ENCODE results near the gene MRM1. TPM values are rescaled to one million over a fixed set of nuclear protein-coding genes. Genes with fewer than 3 reads are reported as not detected.
"Not testable (repeated sequence)": the region's sequence is repeated elsewhere in the genome, so short reads cannot be mapped to it uniquely, and the experiment has no call there.

Gene MRM1
- total RNA-seq, 1 donor from 2014 or later: 7.8 TPM

GRCh38 chr17:36600465-36600864 is 918 bp upstream of the MRM1 start:
- DNase-seq (ENCODE audit: extremely low read depth, low read depth, low spot score): no peak

- no peak for DNase-seq (ENCODE audit: extremely low read depth, low read depth, low spot score)
These were observed 464 bp upstream of the MRM1 start for GRCh38 chr17:36600936-36601302.

DNA sequence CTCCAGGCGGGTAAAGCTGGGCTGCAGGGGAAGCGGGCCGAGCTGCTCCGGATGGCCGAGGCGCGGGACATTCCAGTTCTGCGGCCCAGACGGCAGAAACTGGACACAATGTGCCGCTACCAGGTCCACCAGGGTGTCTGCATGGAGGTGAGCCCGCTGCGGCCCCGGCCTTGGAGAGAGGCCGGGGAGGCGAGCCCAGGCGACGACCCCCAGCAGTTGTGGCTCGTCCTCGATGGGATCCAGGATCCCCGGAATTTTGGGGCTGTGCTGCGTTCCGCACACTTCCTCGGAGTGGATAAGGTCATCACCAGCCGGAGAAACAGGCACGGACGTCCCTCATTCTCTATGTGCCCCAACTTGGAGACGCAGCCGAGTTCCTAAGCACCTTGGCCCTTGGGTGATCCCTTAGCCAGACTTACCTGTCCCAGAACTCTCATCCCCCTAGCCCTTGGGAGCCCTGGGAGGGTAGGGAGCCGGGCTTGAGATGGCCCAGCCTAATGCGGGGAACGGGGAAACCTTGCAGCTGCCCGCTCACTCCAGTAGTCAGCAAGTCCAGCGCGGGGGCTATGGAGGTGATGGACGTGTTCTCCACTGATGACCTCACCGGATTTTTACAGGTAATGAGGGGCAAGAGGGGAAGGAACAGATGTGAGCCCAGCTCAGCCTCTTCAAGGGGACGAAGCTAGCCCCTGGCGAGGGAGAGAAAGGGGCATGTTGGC is 806 bp downstream of the MRM1 start:
- DNase-seq (ENCODE audit: extremely low read depth, low read depth, low spot score): no peak

- DNase-seq (ENCODE audit: extremely low read depth, low read depth, low spot score): no peak
These were observed 1.6 kb downstream of the MRM1 start for GRCh38 chr17:36602924-36603384.

DNA sequence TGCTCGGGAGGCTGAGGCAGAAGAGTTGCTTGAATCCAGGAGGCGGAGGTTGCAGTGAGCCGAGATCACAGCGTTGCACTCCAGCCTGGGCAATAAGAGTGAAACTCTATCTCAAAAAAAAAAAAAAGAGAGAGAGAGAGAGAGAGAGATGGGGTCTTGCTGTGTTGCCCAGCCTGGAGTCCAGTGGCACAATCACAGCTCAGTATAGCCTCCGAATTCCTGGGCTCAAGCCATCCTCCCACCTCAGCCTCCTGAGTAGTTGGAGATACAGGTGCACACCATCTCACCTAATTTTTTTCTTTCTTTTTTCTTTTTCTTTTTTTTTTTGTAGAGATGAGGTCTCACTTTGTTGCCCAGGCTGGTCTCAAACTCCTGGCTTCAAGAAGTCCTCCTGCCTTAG is 3.6 kb downstream of the MRM1 start:
- not testable (repeated sequence) for DNase-seq (ENCODE audit: extremely low read depth, low read depth, low spot score)

DNA sequence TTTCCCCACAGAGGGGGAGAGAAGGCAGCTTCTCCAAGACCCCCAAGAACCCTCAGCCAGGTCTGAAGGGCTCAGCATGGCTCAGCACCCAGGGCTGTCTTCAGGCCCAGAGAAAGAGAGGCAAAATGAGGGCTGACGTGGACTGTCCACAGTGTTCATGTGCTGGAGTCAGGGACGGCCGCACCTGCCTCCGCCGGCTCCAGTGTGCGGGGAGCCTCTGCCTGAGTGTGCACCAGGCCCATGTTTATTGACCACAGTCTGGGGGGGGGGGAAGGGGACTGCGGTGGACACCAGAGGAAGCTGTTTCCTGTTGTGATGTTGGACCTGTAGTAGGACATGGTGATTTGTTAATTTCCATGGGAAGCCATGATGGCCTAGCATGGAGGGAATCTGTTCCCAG is 6.9 kb downstream of the MRM1 start:
- DNase-seq (ENCODE audit: extremely low read depth, low read depth, low spot score): no peak

DNA sequence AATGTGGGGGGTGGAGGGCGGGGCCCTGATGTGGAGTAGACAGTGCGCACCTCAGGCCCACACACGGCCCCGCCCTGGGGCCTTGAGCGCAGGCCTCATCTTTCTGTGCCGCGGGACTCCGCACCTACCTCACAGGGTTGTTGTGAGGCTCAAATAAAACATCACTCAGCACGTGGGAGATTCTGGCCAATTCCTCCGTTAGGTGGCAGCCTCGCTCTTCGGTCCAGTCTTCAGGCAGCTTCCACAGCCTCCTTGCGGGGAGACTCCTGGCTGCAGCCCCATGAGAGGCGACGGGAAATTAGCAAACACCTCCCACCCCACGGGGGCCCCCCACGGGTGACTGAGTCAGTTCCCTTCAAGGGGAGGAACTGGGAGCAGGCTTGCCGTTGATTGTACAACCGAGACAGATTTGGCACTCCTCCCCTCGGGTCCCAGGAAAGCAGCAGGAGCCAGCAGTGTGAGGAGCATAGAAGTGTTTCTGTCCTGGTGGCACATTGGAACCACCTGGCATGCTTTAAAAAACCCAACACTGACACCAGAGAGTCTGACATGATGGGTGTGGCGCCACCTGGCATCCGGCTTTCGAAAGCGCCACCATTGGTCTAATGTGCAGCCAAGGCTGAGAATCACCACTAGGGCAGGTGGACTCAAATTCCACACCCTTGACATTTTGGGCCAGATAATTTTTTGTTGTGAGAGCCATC is 7.6 kb downstream of the MRM1 start:
- DNase-seq (ENCODE audit: extremely low read depth, low read depth, low spot score): no peak

DNA sequence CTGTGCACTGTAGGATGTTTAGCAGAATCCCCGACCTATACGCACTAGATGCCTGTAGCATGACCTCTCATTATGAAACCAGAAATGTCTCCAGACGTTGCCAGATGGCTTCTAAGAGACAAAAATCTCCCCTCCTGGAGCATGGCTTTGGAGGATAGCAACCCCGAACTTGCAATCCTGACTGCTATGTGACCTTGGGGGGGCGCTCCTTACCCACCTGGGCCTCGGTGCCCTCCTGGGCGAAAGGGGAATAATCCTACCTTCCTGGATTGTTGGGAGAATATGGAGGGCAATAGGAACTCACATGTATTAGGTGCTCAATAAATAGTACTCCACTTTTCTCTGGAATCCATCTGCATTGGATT is 8.1 kb downstream of the MRM1 start:
- no peak for DNase-seq (ENCODE audit: extremely low read depth, low read depth, low spot score)

- DNase-seq (ENCODE audit: extremely low read depth, low read depth, low spot score): no peak
These were observed 9.1 kb downstream of the MRM1 start for GRCh38 chr17:36610474-36610873.

DNA sequence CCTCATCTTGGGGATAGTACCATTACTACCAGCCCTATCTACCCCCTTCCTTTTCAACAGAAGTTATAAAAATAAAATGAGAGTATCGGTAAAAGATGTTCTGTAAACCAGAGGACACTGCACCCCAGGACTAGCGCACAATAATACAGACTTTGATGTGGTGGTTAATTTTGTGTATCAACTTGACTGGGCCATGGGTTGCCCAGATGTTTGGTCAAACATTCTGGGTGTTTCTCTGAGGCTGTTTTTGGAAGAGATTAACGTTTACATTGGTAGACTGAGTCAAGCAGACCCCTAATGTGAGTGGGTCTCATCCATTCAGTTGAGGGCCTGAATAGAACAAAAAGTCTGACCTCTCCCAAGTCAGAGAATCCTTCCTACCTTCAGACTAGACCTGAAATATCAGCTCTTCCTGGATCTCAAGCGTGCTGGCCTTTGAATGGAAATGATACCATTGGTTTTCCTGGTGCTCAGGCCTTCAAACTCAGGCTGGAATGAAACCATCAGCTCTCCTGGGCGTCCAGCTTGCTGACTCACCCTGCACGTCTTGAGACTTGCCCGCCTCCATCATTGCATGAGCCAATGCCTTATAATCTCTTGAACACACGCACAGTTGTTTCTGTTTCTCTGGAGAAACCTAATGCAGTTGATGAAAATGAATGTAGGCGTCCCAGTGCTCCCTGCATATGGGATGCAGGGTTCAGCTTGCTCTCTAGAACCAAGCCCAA is 10.1 kb downstream of the MRM1 start:
- no peak for DNase-seq (ENCODE audit: extremely low read depth, low read depth, low spot score)

- DNase-seq (ENCODE audit: extremely low read depth, low read depth, low spot score): no peak
These were observed 10.9 kb downstream of the MRM1 start for GRCh38 chr17:36612323-36612722.

GRCh38 chr17:36613155-36613554 is 11.8 kb downstream of the MRM1 start:
- no peak for DNase-seq (ENCODE audit: extremely low read depth, low read depth, low spot score)

DNA sequence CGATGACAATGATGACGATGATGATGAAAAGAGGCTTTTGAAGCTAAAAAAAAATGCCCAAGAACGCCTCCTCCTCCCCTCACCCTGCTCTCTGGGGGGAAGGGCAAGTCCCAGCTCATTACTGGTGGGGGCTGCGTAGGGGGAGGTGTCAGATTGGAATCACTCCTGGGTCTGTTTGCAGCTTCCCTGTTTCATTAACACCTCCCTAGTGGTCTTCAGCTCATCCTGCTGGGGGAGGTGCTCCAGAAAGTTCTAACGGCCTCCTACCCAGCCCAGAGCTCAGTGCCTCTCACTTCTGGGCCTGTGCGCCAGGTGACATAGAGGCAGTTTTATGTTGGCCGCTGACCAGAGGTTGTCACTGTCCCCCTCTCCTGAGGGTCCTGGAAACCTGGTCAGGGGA is 12.7 kb downstream of the MRM1 start:
- DNase-seq (ENCODE audit: extremely low read depth, low read depth, low spot score): no peak

DNA sequence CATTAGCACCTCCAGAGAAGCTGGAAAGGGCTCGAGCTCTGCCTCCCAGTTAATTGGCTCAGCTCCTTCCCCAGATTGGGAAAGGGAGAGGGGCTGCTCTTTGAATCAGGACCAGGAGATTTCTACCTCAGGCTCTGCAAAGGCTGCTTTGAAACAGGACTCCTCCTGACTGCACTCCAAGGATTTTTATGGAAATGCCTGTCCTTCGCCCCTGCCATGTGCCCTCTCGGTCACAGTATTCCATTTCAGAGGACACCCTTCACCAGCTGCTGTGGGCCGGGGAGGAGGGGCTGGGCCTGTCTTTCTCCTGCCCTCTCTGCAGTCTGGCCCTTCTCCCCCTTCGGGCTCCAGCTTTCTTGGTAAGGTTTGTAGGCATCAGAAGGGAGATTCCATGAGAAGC is 13.6 kb downstream of the MRM1 start:
- DNase-seq (ENCODE audit: extremely low read depth, low read depth, low spot score): no peak

DNA sequence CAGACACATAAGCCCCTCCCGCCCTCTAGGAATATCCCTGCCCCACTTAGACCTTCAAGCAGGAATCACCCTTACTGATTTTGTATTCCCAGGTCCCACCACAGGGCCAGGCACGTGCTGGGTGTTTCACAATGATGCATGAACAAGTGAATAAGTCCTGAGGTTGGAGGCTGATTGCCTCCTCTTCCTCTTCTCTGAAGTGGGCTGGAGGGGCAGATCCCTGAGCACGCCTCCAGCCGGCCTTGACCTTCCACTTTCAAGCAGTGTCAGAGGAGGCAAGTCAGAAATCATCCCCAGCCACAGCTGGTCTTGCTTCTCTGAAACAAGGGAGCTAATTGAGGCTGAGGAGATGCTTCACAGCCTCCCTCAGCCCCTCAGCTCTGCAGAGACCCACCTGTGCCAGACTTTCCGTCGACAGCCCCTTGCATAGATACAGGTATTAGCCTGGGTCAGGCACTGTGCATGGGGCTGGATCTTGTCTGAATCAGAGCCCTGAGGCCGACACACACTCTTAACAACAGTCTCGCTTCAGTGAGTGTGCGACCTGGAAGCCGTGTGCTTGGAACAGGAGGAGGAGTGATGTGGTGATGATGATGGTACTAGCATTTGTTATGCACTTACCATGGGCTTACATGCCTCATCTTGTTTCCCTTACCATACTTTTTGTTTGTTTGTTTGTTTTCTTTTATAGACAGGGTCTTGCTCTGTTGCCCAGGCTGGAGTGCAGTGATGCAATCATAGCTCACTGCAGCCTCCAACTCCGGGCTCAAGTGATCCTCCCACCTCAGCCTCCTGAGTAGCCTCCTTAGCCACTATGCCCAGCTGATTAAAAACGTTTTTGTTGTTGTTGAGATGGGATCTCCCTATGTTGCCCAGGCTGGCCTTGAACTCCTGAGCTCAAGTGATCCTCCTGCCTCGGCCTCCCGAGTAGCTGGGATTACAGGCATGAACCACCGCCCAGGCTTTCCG is 15.0 kb downstream of the MRM1 start:
- no peak for DNase-seq (ENCODE audit: extremely low read depth, low read depth, low spot score)

DNA sequence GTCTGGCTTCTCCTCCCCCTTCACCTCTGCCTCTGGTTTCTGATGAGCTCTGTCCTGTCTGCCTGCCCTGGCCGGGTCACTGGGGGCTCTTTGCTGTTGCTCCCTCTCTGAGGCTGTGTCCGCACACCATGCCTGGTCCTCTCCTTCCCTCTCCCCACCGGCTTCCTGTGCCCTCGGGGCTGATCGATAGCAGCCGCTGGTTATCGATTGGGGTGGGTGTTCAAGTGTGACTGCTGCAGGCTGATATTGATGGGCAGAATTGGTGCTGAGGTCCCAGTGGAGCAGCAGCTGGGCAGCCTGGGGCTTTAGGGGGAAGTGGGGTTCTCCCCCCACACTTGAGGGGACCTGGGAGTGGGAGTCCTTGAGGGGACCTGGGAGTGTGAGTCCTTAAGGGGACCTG is 16.4 kb downstream of the MRM1 start:
- DNase-seq (ENCODE audit: extremely low read depth, low read depth, low spot score): no peak

- no peak for DNase-seq (ENCODE audit: extremely low read depth, low read depth, low spot score)
These were observed 21.9 kb downstream of the MRM1 start for GRCh38 chr17:36623281-36623680.

DNA sequence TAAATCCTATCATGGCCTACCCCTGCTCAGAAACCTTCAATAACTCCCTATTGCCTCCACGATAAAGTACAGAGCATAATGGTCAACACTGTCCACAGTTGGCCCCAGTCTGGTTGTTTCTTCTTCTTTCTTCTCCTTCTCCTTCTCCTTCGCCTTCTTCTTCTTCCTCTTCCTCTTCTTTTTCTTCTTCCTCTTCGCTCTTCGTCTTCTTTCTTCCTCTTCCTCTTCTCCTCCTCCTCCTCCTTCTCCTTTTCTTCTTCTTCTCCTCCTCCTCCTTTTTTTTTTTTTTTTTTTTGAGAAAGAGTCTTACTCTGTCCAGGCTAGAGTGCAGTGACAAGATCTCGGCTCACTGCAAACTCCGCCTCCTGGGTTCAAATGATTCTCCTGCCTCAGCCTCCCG is 23.8 kb downstream of the MRM1 start:
- DNase-seq (ENCODE audit: extremely low read depth, low read depth, low spot score): no peak

GRCh38 chr17:36627101-36627500 is 25.7 kb downstream of the MRM1 start:
- DNase-seq (ENCODE audit: extremely low read depth, low read depth, low spot score): no peak

- DNase-seq (ENCODE audit: extremely low read depth, low read depth, low spot score): no peak
These were observed 27.2 kb downstream of the MRM1 start for GRCh38 chr17:36628576-36628975.

Measured in glomerular endothelial cell (primary cell).